Uterus (tissue), 2 donors: ENCODE results near the gene MED27.

Experiments used
- POLR2A ChIP-seq, 2 donors: fragments of 450-650 bp; IDR thresholded peaks; one replicate each; pipeline ENCODE4 v1.6.1; 2016; ENCODE audit warnings: antibody characterized with exemption in 2 of 2, mild to moderate bottlenecking in 1 of 2, moderate library complexity in 1 of 2
- TF ChIP-seq, protein P1 (sequence below), 4 experiments: fragments of 200-600 bp in 2 of 4; fragments of 450-650 bp in 2 of 4; sonication (generic) in 2 of 4; IDR thresholded peaks; one replicate each; pipeline ENCODE4 v1.5.1; 2016 to 2019; ENCODE audit warnings: antibody characterized with exemption in 4 of 4, mild to moderate bottlenecking in 2 of 4, moderate library complexity in 1 of 4

DNA sequence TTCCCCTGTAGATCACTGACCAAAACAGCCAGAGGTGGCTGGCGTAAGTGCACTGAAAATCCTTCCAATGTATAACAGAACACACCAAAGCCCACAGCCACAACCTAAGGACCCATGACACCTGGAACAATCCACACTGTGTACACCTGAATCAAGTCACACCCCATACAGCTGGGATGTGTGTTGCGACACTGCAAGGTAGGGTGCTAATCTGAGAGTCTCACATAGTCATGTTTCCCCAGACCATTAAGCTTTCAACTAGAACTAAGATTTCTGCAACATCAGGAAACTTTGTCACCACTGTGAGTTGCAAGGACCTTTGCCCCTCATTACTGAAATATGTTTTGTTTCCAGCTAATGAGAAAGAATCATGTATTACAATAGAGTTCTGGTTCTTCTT, 59.4 kb downstream of the MED27 start:
- TF ChIP-seq, protein P1, sequence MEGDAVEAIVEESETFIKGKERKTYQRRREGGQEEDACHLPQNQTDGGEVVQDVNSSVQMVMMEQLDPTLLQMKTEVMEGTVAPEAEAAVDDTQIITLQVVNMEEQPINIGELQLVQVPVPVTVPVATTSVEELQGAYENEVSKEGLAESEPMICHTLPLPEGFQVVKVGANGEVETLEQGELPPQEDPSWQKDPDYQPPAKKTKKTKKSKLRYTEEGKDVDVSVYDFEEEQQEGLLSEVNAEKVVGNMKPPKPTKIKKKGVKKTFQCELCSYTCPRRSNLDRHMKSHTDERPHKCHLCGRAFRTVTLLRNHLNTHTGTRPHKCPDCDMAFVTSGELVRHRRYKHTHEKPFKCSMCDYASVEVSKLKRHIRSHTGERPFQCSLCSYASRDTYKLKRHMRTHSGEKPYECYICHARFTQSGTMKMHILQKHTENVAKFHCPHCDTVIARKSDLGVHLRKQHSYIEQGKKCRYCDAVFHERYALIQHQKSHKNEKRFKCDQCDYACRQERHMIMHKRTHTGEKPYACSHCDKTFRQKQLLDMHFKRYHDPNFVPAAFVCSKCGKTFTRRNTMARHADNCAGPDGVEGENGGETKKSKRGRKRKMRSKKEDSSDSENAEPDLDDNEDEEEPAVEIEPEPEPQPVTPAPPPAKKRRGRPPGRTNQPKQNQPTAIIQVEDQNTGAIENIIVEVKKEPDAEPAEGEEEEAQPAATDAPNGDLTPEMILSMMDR (IDR thresholded peaks at IDR 0.05) = no peak
- no peak for TF ChIP-seq POLR2A (IDR thresholded peaks at IDR 0.05)
